GM13977 (cell line): ENCODE results near the gene DAD1.

ENCODE experiments used
- DNase-seq: peaks from one replicate; pipeline ENCODE4 v3.0.0; 2012; ENCODE audit warnings: low spot score
- in situ Hi-C: fragments of 300-500 bp; cut with MboI; formaldehyde crosslinking; loops from one replicate; pipeline ENCODE4 v1.12.0; 2022; ENCODE audit warnings: low sequenced_read_pairs, low pct_unique_long_range_greater_than_20kb, mixed read lengths, inconsistent platforms; ENCODE audit not compliant: unreplicated experiment
- TF ChIP-seq, protein P1 (sequence below): IDR thresholded peaks from 2 replicates; pipeline ENCODE4 v1.5.1; 2012; ENCODE audit warnings: mild to moderate bottlenecking, control low read depth; ENCODE audit not compliant: insufficient read depth; ENCODE audit errors: extremely low read depth, missing control alignments

DAD1 gene

DNA sequence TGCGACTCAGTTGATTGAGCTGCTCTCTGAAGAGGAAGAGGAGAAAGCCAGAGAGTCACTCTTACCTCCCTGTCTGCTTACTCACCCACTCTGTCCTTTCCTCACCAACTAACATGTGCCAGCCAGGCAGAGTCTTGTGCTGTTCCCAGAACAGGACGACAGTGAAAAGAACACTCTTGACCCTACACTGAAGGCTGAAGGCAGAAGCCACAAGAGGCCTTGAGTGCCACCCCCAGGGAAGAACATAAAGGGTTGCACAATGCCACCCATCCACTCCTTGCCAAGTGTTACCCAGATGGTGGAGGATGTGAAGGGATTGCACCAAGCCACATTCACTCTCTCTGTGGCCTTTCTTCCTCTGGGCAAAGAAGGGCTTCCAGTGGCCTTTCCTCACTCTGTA is 21.9 kb upstream of the DAD1 start:
- TF ChIP-seq, protein P1, sequence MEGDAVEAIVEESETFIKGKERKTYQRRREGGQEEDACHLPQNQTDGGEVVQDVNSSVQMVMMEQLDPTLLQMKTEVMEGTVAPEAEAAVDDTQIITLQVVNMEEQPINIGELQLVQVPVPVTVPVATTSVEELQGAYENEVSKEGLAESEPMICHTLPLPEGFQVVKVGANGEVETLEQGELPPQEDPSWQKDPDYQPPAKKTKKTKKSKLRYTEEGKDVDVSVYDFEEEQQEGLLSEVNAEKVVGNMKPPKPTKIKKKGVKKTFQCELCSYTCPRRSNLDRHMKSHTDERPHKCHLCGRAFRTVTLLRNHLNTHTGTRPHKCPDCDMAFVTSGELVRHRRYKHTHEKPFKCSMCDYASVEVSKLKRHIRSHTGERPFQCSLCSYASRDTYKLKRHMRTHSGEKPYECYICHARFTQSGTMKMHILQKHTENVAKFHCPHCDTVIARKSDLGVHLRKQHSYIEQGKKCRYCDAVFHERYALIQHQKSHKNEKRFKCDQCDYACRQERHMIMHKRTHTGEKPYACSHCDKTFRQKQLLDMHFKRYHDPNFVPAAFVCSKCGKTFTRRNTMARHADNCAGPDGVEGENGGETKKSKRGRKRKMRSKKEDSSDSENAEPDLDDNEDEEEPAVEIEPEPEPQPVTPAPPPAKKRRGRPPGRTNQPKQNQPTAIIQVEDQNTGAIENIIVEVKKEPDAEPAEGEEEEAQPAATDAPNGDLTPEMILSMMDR = no peak
- no peak for DNase-seq
- in situ Hi-C loops = no loop called here

GRCh38 chr14:22607291-22607690 is 18.3 kb upstream of the DAD1 start:
- TF ChIP-seq, protein P1 = no peak
- in situ Hi-C loops = no loop called here
- no peak for DNase-seq

DNA sequence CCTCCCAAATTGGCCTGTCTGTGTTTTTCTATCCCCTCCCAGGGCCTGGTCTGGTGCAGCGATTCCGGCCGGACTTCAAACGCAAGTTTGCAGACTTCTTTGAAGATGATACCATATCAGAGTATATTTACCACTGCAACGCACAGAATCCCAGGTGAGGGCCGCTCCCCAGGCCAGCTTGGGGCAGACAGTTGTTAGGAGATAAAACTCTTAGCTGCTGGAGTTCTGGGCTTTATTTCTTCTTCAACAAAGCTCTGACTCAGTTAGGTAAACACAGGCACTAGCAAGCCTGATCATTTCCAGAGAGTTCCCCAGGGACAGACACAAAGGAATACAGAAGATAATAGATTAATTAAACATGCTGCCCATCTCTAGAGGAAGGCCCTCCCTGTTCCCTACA is 17.4 kb upstream of the DAD1 start:
- no peak for DNase-seq
- TF ChIP-seq, protein P1 = no peak
- in situ Hi-C loops = no loop called here

DNA sequence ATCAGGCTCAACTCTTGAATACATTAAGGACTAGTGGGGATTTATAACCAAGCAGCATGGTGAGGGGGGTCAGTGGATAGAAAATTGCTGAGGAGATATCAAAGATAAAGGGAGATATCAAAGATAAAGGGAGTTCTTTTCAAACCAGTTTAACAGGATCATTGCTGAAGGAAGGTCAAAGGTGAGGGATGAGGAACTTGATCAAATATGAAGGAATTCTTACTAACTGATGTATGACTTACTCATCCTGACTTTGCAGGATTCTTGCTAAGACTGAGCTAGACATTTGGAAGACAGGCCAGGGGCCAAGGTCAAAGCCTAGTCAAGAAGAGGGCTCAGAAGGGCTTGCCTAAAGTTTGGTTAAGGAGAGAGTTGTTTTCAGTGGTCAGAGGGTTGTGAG is 13.8 kb upstream of the DAD1 start:
- in situ Hi-C loops = no loop called here
- no peak for DNase-seq

DNA sequence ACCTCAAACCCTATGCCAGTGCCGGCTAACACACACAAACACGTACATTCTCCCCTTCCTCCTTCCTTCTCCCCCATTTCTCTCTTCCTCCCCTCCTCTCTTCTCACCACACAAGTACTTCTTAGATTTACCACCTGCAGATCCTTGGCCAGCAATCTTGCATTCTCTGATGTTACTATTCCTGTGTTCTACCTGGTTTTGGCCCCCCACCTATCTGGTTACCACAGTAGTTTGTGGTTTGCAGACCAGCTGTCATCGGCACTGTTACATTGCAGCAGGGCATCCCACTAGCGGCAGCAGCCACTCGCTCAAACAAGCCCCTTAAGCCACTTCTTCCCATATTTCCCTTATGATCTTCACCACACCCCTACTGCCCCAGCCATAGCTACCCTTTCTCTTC is 13.0 kb upstream of the DAD1 start:
- TF ChIP-seq, protein P1 = no peak
- in situ Hi-C loops = no loop called here
- no peak for DNase-seq

More for the DNA sequence above, 13.8 kb upstream of the DAD1 start:
- TF ChIP-seq, protein P1 = no peak

DNA sequence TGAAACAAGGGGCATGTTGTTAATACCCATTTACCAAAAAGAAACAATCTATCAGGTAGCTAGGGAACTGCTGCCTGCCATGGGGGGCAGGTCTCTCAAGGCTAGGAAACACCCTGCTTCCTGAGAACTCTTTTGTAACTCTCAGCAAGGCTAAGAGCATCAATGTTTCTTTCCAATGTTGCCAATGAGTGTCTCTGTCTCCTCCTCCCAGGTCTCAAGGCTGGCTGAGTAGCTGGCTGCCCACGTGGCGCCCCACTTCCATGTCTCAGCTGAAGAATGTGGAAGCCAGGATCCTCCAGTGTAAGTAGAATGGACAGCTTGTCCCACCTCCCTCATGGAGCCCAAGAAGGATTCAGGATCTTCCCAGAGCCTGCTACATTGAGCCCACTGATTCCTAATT is 12.4 kb upstream of the DAD1 start:
- DNase-seq = no peak
- TF ChIP-seq, protein P1 = no peak
- in situ Hi-C loops = no loop called here

DNA sequence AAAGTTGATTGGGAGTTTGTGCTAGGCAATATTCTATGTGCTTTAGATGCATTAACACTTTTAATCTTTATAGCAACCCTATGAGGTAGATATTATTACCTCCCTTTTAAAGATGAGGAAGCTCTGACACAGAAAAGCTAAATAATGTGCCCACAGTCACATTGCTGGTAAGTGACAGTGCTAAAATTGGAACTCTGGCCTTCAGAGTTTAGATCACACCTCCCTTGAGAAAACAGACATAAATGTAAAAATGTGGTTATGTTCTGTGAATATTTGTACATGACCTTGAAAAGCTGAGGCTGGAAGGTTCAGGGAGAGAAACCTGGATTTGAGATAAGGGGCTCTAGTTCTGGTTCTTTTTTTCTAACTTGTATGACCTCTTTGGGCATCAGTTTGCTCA is 11.0 kb upstream of the DAD1 start:
- in situ Hi-C loops = no loop called here
- DNase-seq = no peak

More for the DNA sequence above, 11.0 kb upstream of the DAD1 start:
- TF ChIP-seq, protein P1 = no peak
